ENCODE measurements around the gene PLXNA4. TPM values are rescaled to one million over a fixed set of nuclear protein-coding genes. Genes with fewer than 3 reads are reported as not detected.

PLXNA4 gene
- total RNA-seq, 1 donor from 2014 or later: 3.3 TPM

- no peaks in the 10 kb centered on the region for H4K20me1 ChIP-seq (ENCODE audit: insufficient read depth, low read length)
- no peak for TF ChIP-seq EZH2 (IDR thresholded peaks at IDR 0.05; ENCODE audit: insufficient read depth, low read length)
- TF ChIP-seq, protein P1, sequence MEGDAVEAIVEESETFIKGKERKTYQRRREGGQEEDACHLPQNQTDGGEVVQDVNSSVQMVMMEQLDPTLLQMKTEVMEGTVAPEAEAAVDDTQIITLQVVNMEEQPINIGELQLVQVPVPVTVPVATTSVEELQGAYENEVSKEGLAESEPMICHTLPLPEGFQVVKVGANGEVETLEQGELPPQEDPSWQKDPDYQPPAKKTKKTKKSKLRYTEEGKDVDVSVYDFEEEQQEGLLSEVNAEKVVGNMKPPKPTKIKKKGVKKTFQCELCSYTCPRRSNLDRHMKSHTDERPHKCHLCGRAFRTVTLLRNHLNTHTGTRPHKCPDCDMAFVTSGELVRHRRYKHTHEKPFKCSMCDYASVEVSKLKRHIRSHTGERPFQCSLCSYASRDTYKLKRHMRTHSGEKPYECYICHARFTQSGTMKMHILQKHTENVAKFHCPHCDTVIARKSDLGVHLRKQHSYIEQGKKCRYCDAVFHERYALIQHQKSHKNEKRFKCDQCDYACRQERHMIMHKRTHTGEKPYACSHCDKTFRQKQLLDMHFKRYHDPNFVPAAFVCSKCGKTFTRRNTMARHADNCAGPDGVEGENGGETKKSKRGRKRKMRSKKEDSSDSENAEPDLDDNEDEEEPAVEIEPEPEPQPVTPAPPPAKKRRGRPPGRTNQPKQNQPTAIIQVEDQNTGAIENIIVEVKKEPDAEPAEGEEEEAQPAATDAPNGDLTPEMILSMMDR (IDR thresholded peaks at IDR 0.05; ENCODE audit: insufficient read depth, low read depth, low read length): no peak
- Mint-ChIP-seq H3K27me3 (ENCODE audit: low read depth, unreplicated experiment) (peaks cover 38% of the 10 kb centered on the region), H3K9me3 (ENCODE audit: unreplicated experiment) (peaks cover 7% of the 10 kb centered on the region), H3K36me3 (ENCODE audit: low read depth, unreplicated experiment) (no peaks in the 10 kb centered on the region), H3K27ac (ENCODE audit: unreplicated experiment) (no peak overlapping the region), H3K4me3 (ENCODE audit: unreplicated experiment) (no peak overlapping the region), H3K4me1 (ENCODE audit: low read depth, unreplicated experiment) (peaks cover 1% of the 10 kb centered on the region)
- no peaks in the 10 kb centered on the region for H3K36me3 ChIP-seq (ENCODE audit: insufficient read depth, low read length)
- no peak for FAIRE-seq
- H3K27me3 ChIP-seq (ENCODE audit: insufficient read depth, low read length): peaks cover 12% of the 10 kb centered on the region
- H3K9ac ChIP-seq (ENCODE audit: low read length): no peak overlapping the region
- peak; percentile 71 for DNase-seq (ENCODE audit: low read depth)
- no peak overlapping the region for H3K4me2 ChIP-seq (ENCODE audit: low read length)
- H3K79me2 ChIP-seq (ENCODE audit: insufficient read depth, low read length): no peaks in the 10 kb centered on the region
- H3K27ac ChIP-seq (ENCODE audit: low read depth, low read length): no peak overlapping the region
- H2AFZ ChIP-seq (ENCODE audit: low read depth, low read length): no peak overlapping the region
- H3K4me3 ChIP-seq (ENCODE audit: insufficient read depth, low read depth, low read length): no peak overlapping the region
- peaks cover 4% of the 10 kb centered on the region for H3K9me3 ChIP-seq (ENCODE audit: insufficient read depth, low read depth, low read length)
- H3K4me1 ChIP-seq (ENCODE audit: insufficient read depth, low read length): no peaks in the 10 kb centered on the region
Observed at GRCh38 chr7:132609222-132609621, 33.0 kb upstream of the PLXNA4 start.

GRCh38 chr7:132608523-132608922, 32.3 kb upstream of the PLXNA4 start:
- H3K9me3 ChIP-seq (ENCODE audit: insufficient read depth, low read depth, low read length): peaks cover 4% of the 10 kb centered on the region
- no peaks in the 10 kb centered on the region for H3K36me3 ChIP-seq (ENCODE audit: insufficient read depth, low read length)
- no peaks in the 10 kb centered on the region for H4K20me1 ChIP-seq (ENCODE audit: insufficient read depth, low read length)
- Mint-ChIP-seq H3K4me3 (ENCODE audit: unreplicated experiment) (no peak overlapping the region), H3K36me3 (ENCODE audit: low read depth, unreplicated experiment) (no peaks in the 10 kb centered on the region), H3K27me3 (ENCODE audit: low read depth, unreplicated experiment) (peaks cover 42% of the 10 kb centered on the region), H3K9me3 (ENCODE audit: unreplicated experiment) (peaks cover 7% of the 10 kb centered on the region), H3K27ac (ENCODE audit: unreplicated experiment) (no peak overlapping the region), H3K4me1 (ENCODE audit: low read depth, unreplicated experiment) (no peaks in the 10 kb centered on the region)
- FAIRE-seq: no peak
- H2AFZ ChIP-seq (ENCODE audit: low read depth, low read length): no peak overlapping the region
- no peaks in the 10 kb centered on the region for H3K79me2 ChIP-seq (ENCODE audit: insufficient read depth, low read length)
- H3K27ac ChIP-seq (ENCODE audit: low read depth, low read length): no peak overlapping the region
- peaks cover 12% of the 10 kb centered on the region for H3K27me3 ChIP-seq (ENCODE audit: insufficient read depth, low read length)
- DNase-seq (ENCODE audit: low read depth): no peak
- H3K4me3 ChIP-seq (ENCODE audit: insufficient read depth, low read depth, low read length): no peak overlapping the region
- no peak overlapping the region for H3K9ac ChIP-seq (ENCODE audit: low read length)
- H3K4me2 ChIP-seq (ENCODE audit: low read length): no peak overlapping the region
- TF ChIP-seq, protein P1 (IDR thresholded peaks at IDR 0.05; ENCODE audit: insufficient read depth, low read depth, low read length): no peak
- TF ChIP-seq EZH2 (IDR thresholded peaks at IDR 0.05; ENCODE audit: insufficient read depth, low read length): no peak
- no peaks in the 10 kb centered on the region for H3K4me1 ChIP-seq (ENCODE audit: insufficient read depth, low read length)

DNA sequence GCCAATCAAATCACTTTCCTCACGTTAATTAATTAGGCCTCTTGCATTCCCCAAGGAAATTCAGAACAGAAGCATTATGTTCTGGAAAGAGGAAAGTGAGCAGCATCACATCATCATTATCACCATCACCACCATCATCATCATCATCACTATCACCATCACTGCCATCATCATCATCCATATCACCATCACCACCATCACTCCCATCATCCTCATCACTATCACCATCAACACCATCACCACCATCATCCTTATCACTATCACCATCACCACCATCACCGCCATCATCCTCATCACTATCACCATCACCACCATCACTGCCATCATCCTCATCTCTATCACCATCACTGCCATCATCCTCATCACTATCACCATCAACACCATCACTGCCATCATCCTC, 31.4 kb upstream of the PLXNA4 start:
- peaks cover 4% of the 10 kb centered on the region for H3K9me3 ChIP-seq (ENCODE audit: insufficient read depth, low read depth, low read length)
- no peak for DNase-seq (ENCODE audit: low read depth)
- H3K27me3 ChIP-seq (ENCODE audit: insufficient read depth, low read length): peaks cover 12% of the 10 kb centered on the region
- no peaks in the 10 kb centered on the region for H3K79me2 ChIP-seq (ENCODE audit: insufficient read depth, low read length)
- H3K27ac ChIP-seq (ENCODE audit: low read depth, low read length): no peak overlapping the region
- Mint-ChIP-seq H3K9me3 (ENCODE audit: unreplicated experiment) (peaks cover 7% of the 10 kb centered on the region), H3K27ac (ENCODE audit: unreplicated experiment) (no peak overlapping the region), H3K4me1 (ENCODE audit: low read depth, unreplicated experiment) (no peaks in the 10 kb centered on the region), H3K27me3 (ENCODE audit: low read depth, unreplicated experiment) (peaks cover 42% of the 10 kb centered on the region), H3K36me3 (ENCODE audit: low read depth, unreplicated experiment) (no peaks in the 10 kb centered on the region), H3K4me3 (ENCODE audit: unreplicated experiment) (no peak overlapping the region)
- no peak overlapping the region for H2AFZ ChIP-seq (ENCODE audit: low read depth, low read length)
- no peaks in the 10 kb centered on the region for H3K4me1 ChIP-seq (ENCODE audit: insufficient read depth, low read length)
- FAIRE-seq: no peak
- no peak for TF ChIP-seq EZH2 (IDR thresholded peaks at IDR 0.05; ENCODE audit: insufficient read depth, low read length)
- TF ChIP-seq, protein P1 (IDR thresholded peaks at IDR 0.05; ENCODE audit: insufficient read depth, low read depth, low read length): no peak
- no peaks in the 10 kb centered on the region for H3K36me3 ChIP-seq (ENCODE audit: insufficient read depth, low read length)
- H3K9ac ChIP-seq (ENCODE audit: low read length): no peak overlapping the region
- H3K4me3 ChIP-seq (ENCODE audit: insufficient read depth, low read depth, low read length): no peak overlapping the region
- no peaks in the 10 kb centered on the region for H4K20me1 ChIP-seq (ENCODE audit: insufficient read depth, low read length)
- H3K4me2 ChIP-seq (ENCODE audit: low read length): no peak overlapping the region

Measured in astrocyte (in vitro differentiated cells and primary cell).